Epithelial cell of proximal tubule (primary cell): ENCODE data around the gene MYPN. TPM values are rescaled to one million over a fixed set of nuclear protein-coding genes. Genes with fewer than 3 reads are reported as not detected.
A peak's percentile ranks its signal among the peaks of the same experiment; 100 is the strongest.

Experiments used
- DNase-seq: peaks from one replicate; pipeline ENCODE4 v3.0.0-alpha.2; 2011; ENCODE audit warnings: low read depth
- H3K4me3 ChIP-seq: 2 replicates; pipeline ENCODE4 v1.5.1; 2011; ENCODE audit warnings: low read depth, mild to moderate bottlenecking, low read length
- total RNA-seq: library from RNA; depleted of rRNA; stranded (reverse); fragments of >200 nt; gene quantifications from 2 replicates; pipeline ENCODE4 v1.2.3, GENCODE V29; 2015
- TF ChIP-seq, protein P1 (sequence below): conservative IDR thresholded peaks from 2 replicates; pipeline ENCODE4 v1.5.1; 2012; ENCODE audit warnings: low read depth, mild to moderate bottlenecking, low read length

Gene MYPN
- total RNA-seq, 1 donor from 2014 or later, result 0.98 TPM

DNA sequence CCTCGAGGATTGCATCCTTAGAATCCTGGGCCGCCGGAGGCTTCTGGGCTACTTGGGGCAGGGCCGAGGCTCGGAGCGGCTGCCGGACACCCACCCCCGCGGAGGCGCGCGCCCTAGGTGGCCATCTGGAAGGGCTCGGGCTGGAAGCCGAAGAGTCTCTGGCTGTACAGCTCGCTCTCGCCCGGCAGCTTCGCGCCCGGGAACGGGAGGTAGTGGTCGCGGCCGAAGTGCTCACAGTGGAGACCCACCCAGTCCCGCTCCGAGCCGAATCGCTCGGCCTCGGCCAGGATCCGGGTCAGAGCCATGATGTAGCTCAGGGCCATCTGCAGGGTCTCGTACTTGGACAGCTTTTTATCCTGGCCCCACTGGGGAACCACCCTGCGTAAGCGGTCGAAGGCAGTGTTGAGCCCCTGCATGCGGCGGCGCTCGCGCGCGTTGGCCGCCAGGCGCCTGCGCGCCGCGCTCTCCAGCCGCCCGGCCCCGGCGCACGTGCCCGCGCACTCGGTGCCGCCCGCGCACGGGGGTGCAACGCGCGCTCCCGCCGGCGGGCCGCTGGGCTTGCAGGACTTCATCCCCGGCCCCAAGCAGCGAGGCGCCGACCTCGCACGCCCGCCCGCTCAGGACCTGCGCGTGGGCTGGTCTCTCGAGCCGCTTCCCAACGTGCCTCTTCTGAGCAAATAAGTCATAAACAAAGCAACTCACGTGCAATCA, 122.0 kb downstream of the MYPN start:
- no peak for DNase-seq
- TF ChIP-seq, protein P1, sequence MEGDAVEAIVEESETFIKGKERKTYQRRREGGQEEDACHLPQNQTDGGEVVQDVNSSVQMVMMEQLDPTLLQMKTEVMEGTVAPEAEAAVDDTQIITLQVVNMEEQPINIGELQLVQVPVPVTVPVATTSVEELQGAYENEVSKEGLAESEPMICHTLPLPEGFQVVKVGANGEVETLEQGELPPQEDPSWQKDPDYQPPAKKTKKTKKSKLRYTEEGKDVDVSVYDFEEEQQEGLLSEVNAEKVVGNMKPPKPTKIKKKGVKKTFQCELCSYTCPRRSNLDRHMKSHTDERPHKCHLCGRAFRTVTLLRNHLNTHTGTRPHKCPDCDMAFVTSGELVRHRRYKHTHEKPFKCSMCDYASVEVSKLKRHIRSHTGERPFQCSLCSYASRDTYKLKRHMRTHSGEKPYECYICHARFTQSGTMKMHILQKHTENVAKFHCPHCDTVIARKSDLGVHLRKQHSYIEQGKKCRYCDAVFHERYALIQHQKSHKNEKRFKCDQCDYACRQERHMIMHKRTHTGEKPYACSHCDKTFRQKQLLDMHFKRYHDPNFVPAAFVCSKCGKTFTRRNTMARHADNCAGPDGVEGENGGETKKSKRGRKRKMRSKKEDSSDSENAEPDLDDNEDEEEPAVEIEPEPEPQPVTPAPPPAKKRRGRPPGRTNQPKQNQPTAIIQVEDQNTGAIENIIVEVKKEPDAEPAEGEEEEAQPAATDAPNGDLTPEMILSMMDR, result peak; percentile 11
- H3K4me3 ChIP-seq, result peak overlapping the region; percentile 66

DNA sequence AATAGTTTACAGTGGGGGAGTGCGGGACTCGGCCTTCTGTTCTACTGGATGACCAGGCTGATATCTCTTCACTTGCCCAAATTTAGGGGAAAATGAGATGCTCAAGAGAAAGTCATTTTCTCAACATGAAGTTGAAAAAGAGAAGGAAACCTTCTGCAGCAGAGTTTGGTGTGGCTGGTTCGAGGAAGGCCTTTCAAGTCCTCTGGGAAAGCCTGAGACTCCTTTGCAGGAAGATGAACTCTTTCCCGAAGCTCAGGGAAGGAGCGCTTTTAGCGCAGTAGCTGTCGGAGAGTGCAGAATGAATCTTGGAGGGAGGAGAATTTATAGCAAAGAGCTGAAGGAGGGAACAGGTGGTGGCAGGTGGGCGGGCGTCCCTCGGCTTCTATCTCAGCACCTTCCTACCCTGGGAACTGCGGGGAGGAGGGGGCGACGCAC, 122.5 kb downstream of the MYPN start, which contains the start of gene ATOH7:
TSS of gene ATOH7 (minus strand) at position 297 of the 435 bp plus-strand sequence. CDS start 436 bp downstream, outside the sequence.
- peak within 1 kb of the TSS; percentile 66 for H3K4me3 ChIP-seq
- TF ChIP-seq, protein P1, result no peak
- no peak for DNase-seq

DNA sequence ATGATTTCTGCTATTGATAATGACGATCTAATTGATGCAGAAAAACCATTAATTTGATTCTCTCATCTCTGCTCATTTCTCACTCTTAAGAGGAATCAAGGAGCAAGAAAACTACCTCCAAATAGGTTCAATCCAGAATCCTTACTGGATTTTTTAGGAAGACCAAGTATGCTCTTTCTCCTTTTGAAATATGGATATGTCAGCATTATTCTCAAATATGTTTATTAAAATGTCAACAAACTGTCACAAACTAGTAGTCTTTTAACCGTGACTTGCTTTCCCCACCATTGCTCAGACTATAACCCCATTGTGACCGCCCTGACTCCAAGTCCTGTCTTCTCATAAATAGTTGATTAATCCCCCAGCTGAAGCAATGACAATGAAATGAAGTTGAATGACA, 123.8 kb downstream of the MYPN start:
- DNase-seq, result no peak
- no peak overlapping the region for H3K4me3 ChIP-seq
- TF ChIP-seq, protein P1, result no peak

DNA sequence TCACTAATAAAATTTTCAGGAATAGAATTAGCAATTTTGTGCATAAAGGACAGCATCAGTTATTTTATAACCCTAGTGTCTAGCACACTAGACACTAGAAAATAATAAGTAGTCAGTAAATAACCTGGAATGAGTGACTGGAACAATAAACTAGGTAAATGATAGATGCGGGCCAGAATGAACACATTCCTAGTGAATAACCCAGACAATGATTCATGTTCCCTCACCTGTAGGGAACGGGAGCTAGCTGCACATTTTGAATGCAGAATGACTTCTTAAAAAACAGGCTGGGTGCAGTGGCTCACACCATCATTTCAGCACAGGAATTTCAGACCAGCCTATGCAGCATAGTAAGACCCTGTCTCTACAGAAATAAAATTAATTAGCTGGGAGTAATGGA, 125.8 kb downstream of the MYPN start:
- no peak overlapping the region for H3K4me3 ChIP-seq
- DNase-seq, result no peak
- TF ChIP-seq, protein P1, result no peak

DNA sequence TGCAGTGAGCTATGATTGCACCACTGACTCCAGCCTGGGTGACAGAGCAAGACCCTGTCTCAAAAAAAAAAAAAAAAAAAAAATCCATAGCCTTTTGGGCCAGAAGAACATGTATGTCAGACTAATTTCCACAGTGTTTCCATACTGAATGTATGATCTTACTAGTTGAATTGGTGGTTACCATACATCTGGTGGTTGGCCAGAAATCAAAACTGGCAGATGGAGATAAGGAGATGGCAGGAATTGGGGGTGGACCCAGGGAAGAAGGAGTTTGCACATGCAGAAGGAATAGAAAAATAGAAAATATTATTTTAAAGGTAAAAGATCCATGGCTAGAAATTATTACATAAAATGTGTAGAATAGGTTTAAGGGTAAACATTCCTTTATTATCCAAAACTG, 126.3 kb downstream of the MYPN start:
- H3K4me3 ChIP-seq, result no peak overlapping the region
- DNase-seq, result no peak
- TF ChIP-seq, protein P1, result no peak

DNA sequence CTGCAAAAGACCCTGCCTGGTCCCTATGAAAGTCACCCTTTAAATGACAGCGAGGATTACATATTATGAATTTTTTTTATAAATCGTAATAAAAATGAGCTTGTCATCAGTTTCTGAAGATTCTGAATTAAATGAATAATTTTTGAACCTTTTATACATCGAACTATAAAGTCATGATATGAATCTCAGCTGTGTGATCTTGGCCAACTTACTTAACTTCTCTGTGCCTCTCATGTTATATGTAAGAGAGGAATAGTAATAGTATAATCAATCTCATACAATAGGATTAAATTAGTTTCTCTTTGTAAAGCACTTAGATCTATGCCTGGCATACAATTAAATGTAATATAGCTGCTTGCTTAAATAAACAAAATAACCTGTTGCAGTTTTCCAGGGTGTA, 127.9 kb downstream of the MYPN start:
- H3K4me3 ChIP-seq, result no peak overlapping the region
- TF ChIP-seq, protein P1, result no peak
- no peak for DNase-seq

DNA sequence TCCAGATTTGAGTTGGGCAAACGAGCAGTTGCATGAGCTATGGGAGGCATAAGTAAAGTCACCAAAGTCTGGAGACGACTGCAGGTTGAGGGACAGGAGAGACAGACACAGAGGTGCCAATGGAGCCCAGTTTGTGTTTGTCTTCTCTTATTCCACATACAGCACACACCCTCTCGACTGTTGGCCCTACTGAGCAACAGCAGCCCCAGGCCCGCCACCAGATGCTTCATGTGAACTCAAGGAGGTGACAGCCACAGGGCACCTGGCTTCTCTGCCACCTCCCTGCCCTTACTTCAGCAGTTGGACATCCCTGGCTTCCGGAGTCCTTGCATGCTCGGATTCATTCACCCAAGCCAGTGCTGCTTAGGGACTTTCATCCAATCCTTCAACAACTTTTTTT, 129.1 kb downstream of the MYPN start:
- DNase-seq, result no peak
- H3K4me3 ChIP-seq, result no peak overlapping the region
- TF ChIP-seq, protein P1, result no peak
